GM21526 (cell line): ENCODE measurements around the gene ANKRD9.
"Not testable (repeated sequence)": the region's sequence is repeated elsewhere in the genome, so short reads cannot be mapped to it uniquely, and the experiment has no call there.

Source experiments
- ATAC-seq: cut with Tn5 transposase; IDR thresholded peaks from one replicate; pipeline ENCODE4 v1.9.1; 2021; ENCODE audit warnings: moderate library complexity; ENCODE audit not compliant: unreplicated experiment, low FRiP score

The ANKRD9 gene, protein sequence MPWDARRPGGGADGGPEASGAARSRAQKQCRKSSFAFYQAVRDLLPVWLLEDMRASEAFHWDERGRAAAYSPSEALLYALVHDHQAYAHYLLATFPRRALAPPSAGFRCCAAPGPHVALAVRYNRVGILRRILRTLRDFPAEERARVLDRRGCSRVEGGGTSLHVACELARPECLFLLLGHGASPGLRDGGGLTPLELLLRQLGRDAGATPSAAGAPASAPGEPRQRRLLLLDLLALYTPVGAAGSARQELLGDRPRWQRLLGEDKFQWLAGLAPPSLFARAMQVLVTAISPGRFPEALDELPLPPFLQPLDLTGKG

GRCh38 chr14:102509746-102510615, at the start of gene ANKRD9:
Gene ANKRD9 (minus strand): TSS chr14:102509776. CDS start chr14:102507889, 1,887 bp downstream.
- ATAC-seq = peak; percentile 64

DNA sequence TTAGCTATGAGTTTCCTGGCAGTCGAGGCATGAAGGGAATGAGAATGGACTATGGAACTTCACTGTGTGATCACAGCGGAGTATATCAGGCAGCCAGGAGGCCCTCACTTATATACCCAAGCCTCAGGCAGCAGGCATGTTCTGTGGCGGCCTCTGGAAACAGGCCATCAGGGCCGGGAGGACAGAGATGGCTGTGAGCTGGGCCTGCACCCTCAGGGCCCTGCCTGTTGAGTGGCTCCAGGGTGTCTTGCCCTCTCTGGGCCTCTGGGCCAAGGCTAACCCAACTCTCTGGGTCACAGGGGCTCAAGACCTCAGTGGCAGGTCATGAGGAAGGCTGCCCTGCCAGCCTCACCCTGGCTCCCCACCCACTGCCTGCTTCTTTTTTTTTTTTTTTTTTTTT, 49.0 kb upstream of the ANKRD9 start:
- no peak for ATAC-seq

GRCh38 chr14:102557434-102558226, 48.1 kb upstream of the ANKRD9 start:
- no peak for ATAC-seq

DNA sequence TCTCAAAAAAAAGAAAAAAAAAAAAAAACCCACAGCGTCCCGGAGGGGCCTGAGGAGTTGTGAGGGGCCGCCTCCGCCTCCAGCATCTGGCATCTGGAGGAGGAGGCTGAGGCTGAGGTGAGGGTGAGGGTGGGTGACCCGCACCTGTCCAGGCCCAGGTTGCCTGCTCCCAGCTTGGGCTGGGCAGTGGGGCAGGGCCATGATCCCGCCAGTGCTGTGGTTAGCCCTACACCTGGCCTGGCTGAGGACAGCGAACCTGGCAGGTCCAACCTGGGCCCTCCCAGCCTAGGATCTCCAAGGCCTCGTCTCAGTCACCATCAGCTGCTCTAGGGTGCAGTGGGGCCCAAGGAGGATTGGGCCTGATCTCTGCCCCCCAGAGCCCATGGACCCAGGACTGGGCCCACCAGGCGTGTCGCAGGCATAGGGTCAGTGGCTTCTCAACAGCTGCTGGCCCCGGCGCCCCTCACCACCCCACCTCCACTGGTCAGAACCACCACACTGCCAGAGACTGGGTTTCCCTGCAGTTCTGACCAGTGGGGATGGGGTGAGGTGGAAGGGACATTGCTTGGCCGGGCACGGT, 46.6 kb upstream of the ANKRD9 start:
- ATAC-seq = no peak

GRCh38 chr14:102554821-102555819, 45.5 kb upstream of the ANKRD9 start:
- ATAC-seq = no peak

DNA sequence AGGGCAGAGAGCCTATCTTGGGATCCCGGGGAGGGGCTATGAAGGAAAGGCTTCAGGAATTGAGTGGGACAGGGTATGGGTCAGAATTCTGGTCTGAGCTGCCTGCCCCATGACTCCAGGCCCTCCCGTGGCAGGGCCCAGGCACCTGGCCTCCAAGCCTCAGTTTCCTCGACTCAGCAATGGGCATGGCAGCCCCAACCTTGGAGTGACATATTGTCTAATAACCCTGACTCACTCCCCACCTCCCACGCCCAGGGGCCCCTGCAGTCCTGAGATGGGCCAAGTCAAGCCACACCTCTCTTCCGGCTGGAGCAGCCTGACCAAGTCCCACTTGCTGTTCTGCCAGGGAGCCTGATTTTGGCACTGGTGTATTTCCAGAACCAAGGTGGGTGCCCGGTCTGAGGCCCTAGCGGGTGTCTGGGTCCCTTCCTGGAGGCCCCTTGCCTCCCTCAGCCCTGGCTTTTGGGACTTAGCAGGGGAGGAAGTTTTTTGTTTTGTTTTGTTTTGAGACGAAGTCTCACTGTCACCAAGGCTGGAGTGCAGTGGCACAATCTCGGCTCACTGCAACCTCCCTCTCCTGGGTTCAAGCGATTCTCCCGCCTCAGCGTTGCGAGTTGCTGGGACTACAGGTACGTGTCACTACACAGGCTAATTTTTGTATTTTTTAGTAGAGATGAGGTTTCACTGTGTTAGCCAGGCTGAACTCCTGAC, 42.6 kb upstream of the ANKRD9 start:
- no peak for ATAC-seq

DNA sequence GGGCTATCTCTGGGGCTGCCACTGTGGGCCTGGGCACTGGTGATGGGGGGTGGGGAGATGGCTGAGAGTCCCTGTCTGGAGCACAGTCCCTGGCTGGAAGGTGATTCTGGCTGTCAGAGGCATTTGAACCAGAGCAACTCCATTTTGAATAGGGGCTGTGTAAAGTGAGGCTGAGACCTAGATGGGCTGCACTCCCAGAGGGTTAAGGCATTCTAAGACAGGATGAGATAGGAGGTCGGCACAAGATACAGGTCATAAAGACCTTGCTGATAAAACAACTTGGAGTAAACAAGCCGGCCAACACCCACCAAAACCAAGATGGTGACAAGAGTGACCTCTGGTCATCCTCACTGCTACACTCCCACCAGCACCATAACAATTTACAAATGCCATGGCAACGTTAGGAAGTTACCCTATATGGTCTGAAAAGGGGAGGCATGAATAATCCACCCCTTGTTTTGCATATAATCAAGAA, 41.4 kb upstream of the ANKRD9 start:
- ATAC-seq = not testable (repeated sequence)

DNA sequence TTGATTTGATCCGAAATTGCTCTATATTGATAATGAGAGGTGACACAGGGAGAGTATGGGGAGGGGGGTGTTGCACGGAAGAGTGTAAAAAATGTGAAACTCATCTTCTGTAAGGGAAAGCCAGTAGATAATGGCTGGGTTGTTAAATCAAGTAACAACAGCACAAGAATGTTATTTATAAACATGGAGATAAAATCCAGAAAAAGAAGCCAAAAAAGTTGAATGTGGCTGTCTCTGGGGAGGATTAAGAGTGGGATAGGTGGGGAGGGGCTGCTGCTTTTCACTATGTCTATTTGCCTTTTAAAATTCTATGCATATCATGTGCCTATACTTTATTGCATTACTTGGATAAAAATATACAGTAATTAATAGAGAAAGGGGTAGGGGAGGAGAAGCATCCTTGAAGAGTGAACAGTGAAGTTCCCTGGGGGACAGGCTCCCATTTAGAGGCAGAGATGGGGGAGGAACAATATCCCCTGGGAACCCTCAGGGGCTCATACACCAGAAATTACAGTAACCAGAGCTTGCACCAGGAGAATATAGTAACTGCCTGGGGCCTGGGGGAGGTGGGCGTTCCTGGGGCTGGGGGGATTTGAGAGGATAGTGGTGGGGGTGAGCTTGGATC, 39.2 kb upstream of the ANKRD9 start:
- no peak for ATAC-seq

DNA sequence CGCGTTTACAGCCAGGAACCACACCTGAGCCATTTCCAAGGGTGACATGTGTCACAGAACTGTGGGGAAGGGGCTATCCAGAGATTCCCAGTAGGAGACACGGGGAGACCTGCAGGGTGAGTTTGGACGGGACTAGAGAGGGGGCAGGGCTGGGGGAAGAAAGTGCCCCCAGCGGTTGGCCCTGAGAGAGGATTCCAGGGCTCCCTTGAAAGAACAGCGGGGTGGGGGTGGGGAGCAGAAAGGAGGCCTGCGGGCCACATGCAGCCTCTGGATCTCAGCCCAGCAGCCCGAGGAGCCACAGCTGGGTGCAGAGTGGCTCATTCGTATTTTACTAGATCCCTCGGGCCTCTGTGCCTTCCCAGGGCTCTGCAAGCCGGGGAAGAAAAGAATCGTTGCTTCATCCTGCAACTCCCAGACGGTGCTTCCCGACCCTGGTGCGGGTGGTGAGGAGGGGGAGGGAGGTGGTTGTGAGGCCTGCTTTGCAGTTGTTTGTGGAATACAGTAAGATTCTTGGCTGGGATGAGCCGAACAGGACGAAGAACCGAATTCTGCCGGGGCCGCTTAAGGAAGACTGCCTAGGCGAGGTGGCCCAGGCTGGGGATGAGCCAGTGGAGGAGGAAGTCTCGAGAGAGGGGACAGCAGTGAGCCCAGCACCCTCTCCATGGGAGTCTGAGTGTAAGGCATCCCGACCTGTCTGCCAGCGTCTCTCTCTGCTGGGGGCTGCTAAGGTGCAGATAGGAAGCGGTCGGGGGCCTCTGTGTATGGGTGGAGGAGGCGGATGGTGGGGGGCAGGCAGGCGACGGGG, 36.1 kb upstream of the ANKRD9 start:
- no peak for ATAC-seq

DNA sequence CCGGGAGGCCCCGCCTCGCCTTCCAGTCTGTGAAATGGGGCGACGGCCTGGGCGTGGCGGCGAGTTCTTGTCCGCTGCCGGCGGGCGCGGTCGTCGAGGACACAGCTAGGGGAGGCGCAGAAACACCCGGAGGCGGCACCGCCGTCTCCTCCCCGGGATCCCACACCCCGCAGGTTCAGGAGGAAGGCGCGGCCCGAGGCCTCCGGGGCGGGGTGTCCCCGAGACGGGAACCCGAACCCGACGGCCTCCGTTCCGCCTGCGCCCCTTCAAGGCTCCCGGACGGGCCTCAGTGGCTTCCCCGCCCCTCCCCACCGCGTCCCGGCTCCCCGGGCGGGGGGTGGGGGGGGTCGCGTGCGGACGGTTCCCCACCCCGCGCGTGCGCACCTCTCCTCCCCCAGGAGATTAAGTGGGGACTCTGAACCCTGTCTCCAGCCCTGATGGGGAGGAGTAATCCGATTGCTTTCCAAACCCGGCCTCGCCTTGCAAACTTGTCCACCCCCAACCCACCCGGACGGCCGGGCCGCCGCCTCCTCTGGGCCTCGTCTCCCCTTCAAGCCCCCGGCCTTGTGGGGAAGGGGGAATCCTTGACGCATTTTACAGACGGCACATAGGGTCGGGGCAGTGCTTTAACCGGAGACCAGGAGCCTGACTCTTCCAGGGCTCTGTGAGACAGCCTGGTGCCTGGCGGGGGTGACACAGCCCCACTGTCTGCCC, 35.3 kb upstream of the ANKRD9 start:
- ATAC-seq = no peak

- ATAC-seq = no peak
Observed at GRCh38 chr14:102544046-102544746, 34.6 kb upstream of the ANKRD9 start.

DNA sequence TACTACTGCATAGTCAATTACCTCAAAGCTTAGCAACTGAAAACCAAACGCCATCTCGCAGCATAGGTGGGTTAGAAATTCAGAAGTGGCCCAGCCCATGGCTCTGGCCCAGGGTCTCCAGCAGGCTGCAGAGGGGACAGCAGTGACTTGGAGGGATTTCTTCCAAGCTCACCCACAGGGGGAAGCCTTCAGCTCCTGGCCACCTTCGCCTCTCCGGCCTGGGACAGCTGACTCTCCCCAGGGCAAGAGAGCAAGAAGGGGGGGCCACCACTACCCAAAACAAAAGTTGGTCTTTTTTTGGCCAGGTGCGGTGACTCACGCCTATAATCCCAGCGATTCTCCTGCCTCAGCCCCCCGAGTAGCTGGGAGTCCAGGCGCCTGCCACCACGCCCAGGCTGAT, 32.2 kb upstream of the ANKRD9 start:
- ATAC-seq = no peak

DNA sequence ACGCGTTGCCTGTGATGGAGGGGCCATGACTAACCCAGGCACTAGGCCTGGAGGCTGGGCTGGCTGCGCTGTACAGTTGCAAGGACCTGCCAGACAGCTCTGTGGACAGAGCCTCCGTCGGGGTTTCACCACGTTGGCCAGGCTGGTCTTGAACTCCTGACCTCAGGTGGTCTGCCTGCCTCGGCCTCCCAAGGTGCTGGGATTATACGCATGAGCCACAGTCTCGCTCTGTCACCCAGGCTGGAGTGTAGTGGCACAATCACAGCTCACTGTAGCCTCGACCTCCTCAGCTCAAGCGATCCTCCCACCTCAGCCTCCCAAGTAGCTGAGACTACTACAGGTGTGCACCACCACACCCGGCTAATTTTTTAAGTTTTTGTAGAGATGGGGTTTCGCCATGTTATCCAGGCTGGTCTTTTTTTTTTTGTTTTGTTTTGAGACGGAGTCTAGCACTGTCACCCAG, 31.5 kb upstream of the ANKRD9 start:
- ATAC-seq = not testable (repeated sequence)

DNA sequence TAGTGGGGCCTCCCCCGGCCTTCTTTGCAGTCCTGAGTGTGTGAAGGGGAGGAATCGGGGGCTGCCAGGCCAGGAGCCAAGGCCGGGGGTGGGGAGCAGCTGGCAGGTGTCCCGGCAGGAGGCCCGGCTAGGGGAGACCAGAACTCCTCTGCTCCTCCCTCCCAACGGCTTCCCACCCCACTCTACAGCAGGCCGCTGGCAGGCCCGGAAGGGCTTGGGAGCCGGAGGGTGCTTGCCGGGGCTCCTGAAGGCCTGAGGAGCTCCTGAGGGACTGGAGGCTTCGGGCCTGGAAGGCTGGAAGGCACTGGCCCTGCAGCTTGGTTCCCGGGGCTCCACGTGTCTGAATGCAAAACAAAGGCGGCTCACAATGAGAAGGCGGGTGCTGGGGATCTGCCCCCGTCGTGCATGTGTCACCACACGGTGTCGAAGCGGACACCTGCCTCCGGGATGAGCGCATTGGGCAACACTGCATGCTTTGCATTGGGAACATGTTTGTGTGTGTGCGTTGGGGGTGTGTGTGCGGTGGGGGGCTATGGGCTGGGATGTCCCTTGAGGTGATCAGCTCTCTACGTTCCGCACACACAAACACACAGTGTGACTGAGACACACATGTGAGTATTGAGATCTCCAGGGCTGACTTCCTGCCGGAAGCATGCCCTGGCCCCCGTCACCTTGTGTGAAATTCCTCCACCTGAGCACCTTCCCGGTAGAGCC, 30.9 kb upstream of the ANKRD9 start:
- ATAC-seq = no peak

DNA sequence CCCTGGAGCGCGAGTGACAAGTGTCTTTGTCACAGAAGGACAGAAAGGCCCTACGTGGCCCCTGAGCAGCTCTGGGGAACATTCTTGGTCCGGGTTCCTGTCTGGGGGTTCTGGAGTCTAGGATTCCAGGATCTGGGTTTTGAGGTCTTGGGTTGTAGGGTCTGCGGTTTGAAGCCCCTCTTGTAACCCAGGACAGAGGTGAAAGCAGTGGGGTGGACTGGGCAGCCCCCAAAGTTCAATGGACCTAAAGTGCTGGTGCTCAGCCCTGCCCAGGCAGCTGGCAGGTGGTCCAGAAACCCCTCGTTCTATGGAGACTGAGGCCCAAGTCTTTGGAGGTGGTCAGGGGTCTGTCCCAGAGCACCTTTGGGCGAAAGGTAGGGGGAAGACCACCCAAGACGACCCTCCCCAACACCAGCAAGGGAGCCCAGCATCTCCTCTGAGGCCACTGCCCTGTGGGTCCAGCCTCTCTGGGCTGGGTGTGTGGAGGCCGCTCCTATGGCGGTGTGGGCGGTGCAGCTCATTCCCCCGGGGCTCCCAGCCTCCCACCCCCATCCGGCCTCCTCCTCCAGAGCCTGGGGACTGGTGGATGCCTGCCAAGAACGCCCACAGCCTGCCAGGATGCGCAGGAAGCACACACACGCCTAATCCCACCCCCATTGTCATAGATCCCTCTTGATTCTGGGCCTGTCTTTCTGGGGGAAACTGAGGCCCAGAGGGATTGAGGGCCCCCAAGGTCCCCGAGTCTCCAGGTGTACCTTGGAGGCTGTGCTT, 30.2 kb upstream of the ANKRD9 start:
- no peak for ATAC-seq
